IMR-90 (cell line): Measurements from ENCODE around the gene ARF6.

Experiments
- CHD1 ChIP-seq: IDR thresholded peaks from 2 replicates; pipeline ENCODE4 v1.6.1; 2012; ENCODE audit warnings: low read depth, low read length, improper control_type of control experiment
- CTCF ChIP-seq: conservative IDR thresholded peaks from 2 replicates; pipeline ENCODE4 v1.5.1; 2012; ENCODE audit warnings: mild to moderate bottlenecking, low read depth, low read length, improper control_type of control experiment
- POLR2A ChIP-seq: IDR thresholded peaks from 2 replicates; pipeline ENCODE4 v1.6.1; 2012; ENCODE audit warnings: mild to moderate bottlenecking, low read depth, low read length
- RAD21 ChIP-seq: IDR thresholded peaks from 2 replicates; pipeline ENCODE4 v1.6.1; 2012; ENCODE audit warnings: low read length, improper control_type of control experiment
- RCOR1 ChIP-seq: IDR thresholded peaks from 2 replicates; pipeline ENCODE4 v1.6.1; 2012; ENCODE audit warnings: mild to moderate bottlenecking, low read length, improper control_type of control experiment; ENCODE audit not compliant: insufficient replicate concordance

GRCh38 chr14:49944501-49944900 lies 51.6 kb downstream of the ARF6 start:
- TF ChIP-seq POLR2A (no peak), CTCF (no peak), RAD21 (no peak), RCOR1 (no peak), CHD1 (no peak)
